RWPE2 (cell line): ENCODE results near the gene TNIP1.

Source experiments
- ATAC-seq: fragments of 200-7000 bp; cut with Tn5 transposase; 3 replicates; pipeline ENCODE4 v1.9.1; 2021; ENCODE audit warnings: low read depth
- DNase-seq: peaks from one replicate; pipeline ENCODE4 v3.0.0-alpha.2; 2020; ENCODE audit warnings: low spot score
- H3K27ac ChIP-seq: fragments of 450-650 bp; 2 replicates; pipeline ENCODE4 v1.5.1; 2017; ENCODE audit warnings: mild to moderate bottlenecking; ENCODE audit not compliant: poor library complexity, severe bottlenecking
- H3K27me3 ChIP-seq: fragments of 250-450 bp; sonication (Bioruptor Pico); 2 replicates; pipeline ENCODE4 v1.5.1; 2021; ENCODE audit warnings: mild to moderate bottlenecking, moderate library complexity; ENCODE audit not compliant: insufficient read depth, poor library complexity, severe bottlenecking
- H3K36me3 ChIP-seq: fragments of 250-450 bp; sonication (Bioruptor Pico); 2 replicates; pipeline ENCODE4 v1.5.1; 2020; ENCODE audit warnings: low read depth, mild to moderate bottlenecking, moderate library complexity
- H3K4me1 ChIP-seq: fragments of 250-450 bp; sonication (Bioruptor Pico); 2 replicates; pipeline ENCODE4 v1.5.1; 2021; ENCODE audit warnings: mild to moderate bottlenecking, moderate library complexity; ENCODE audit not compliant: insufficient read depth, poor library complexity, severe bottlenecking
- H3K4me3 ChIP-seq: fragments of 250-450 bp; sonication (Bioruptor Pico); 2 replicates; pipeline ENCODE4 v1.5.1; 2021; ENCODE audit warnings: mild to moderate bottlenecking, moderate library complexity; ENCODE audit not compliant: severe bottlenecking
- H3K9me3 ChIP-seq: fragments of 250-450 bp; sonication (Bioruptor Pico); 2 replicates; pipeline ENCODE4 v1.5.1; 2021; ENCODE audit warnings: mild to moderate bottlenecking, moderate library complexity; ENCODE audit not compliant: severe bottlenecking
- TF ChIP-seq, protein P1 (sequence below): fragments of 450-650 bp; IDR thresholded peaks from one replicate; pipeline ENCODE4 v1.5.1; 2017; ENCODE audit warnings: mild to moderate bottlenecking, moderate library complexity; ENCODE audit not compliant: poor library complexity, severe bottlenecking

The TNIP1 gene

DNA sequence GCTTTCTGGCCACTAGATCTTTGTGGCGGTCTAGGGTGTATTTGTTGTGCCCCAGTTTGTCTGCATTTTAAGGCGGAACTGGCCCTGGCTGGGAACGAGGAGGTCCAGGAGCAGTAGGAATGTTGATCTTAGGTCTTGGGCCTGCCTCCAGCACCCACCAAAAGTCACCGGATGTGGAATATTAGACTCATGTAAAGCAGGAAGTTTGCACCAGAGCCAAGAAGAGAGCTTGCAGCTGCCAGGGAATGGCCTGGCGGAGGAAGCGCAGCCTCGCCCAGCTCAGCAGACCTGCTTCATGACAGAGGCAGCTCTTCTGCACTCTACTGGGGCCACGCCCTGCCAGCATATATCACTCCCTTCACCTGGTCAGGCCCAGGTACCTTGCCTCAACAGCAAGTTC is 57.2 kb downstream of the TNIP1 start:
- H3K27me3 ChIP-seq = no peaks in the 10 kb centered on the region
- peak overlapping the region; percentile 66 for H3K27ac ChIP-seq
- no peaks in the 10 kb centered on the region for H3K9me3 ChIP-seq
- ATAC-seq (peak; percentile 53), DNase-seq (no peak)
- TF ChIP-seq, protein P1, sequence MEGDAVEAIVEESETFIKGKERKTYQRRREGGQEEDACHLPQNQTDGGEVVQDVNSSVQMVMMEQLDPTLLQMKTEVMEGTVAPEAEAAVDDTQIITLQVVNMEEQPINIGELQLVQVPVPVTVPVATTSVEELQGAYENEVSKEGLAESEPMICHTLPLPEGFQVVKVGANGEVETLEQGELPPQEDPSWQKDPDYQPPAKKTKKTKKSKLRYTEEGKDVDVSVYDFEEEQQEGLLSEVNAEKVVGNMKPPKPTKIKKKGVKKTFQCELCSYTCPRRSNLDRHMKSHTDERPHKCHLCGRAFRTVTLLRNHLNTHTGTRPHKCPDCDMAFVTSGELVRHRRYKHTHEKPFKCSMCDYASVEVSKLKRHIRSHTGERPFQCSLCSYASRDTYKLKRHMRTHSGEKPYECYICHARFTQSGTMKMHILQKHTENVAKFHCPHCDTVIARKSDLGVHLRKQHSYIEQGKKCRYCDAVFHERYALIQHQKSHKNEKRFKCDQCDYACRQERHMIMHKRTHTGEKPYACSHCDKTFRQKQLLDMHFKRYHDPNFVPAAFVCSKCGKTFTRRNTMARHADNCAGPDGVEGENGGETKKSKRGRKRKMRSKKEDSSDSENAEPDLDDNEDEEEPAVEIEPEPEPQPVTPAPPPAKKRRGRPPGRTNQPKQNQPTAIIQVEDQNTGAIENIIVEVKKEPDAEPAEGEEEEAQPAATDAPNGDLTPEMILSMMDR = no peak
- H3K4me1 ChIP-seq = peaks cover 33% of the 10 kb centered on the region
- H3K4me3 ChIP-seq = no peak overlapping the region
- H3K36me3 ChIP-seq = peaks cover 8% of the 10 kb centered on the region

DNA sequence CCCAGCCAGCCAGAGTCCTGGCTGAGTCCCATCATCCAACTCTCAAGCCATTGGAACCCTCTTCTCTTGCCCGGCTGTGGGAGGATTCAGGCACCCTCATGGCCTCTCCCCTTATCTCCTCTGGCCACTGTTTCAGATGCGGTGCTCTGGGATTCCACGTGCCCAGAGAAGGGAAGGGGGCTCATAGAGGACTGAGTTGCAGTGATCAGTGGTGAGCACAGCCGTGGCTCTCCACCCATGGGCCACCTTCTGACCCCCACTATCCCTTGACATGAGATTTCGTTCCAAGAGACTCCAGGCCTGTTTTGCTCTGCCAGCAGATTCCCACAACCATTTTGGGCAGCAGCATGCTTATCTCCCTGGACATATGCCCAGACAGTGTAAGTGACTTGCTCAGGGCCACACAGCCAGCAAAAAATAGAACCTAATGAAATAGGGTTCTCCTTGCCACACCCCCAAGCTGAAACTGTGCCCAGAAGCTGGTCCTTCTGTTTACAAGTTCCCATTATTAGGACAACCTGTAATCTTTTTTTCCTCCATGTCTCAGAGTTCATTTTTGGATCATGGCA is 57.7 kb downstream of the TNIP1 start:
- H3K36me3 ChIP-seq = peaks cover 3% of the 10 kb centered on the region
- no peak overlapping the region for H3K4me3 ChIP-seq
- ATAC-seq = no peak
- TF ChIP-seq, protein P1 = no peak
- peaks cover 33% of the 10 kb centered on the region for H3K4me1 ChIP-seq
- no peaks in the 10 kb centered on the region for H3K9me3 ChIP-seq
- peak overlapping the region; percentile 66 for H3K27ac ChIP-seq
- H3K27me3 ChIP-seq = no peaks in the 10 kb centered on the region
- DNase-seq = no peak

- peak; percentile 49 for ATAC-seq
- DNase-seq = no peak
Measured at GRCh38 chr5:151022511-151023018, 58.3 kb downstream of the TNIP1 start.

DNA sequence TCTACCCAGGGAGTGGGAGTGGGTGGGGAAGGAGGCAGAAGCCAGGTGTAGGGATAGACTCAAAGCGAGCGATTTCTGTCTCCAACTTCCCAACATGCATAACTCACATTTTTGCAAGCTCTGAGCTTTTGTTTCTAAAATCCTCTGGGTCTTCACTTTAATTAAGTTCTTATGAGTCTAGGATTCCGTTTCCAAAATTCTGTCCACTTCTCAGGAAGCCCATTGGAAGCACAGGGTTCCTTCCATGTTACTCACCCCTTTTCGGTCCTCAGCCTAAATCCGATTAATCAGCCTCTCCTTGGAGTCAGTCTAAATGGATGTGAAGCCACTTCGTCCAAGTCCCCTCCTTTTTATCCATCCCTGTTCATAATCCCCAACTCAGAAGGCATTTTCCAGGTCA is 59.1 kb downstream of the TNIP1 start:
- Histone ChIP-seq H3K27ac (peak overlapping the region; percentile 66), H3K4me3 (no peak overlapping the region), H3K4me1 (peaks cover 33% of the 10 kb centered on the region), H3K9me3 (no peaks in the 10 kb centered on the region), H3K36me3 (no peaks in the 10 kb centered on the region; the same call in 1 of the 2 replicates), H3K27me3 (no peaks in the 10 kb centered on the region)
- DNase-seq (no peak), ATAC-seq (no peak)
- TF ChIP-seq, protein P1 = no peak

More at GRCh38 chr5:151022511-151023018, 58.3 kb downstream of the TNIP1 start:
- Histone ChIP-seq H3K36me3 (no peaks in the 10 kb centered on the region; the same call in 1 of the 2 replicates), H3K4me1 (peaks cover 33% of the 10 kb centered on the region), H3K27ac (peak overlapping the region; percentile 66), H3K27me3 (no peaks in the 10 kb centered on the region), H3K4me3 (no peak overlapping the region), H3K9me3 (no peaks in the 10 kb centered on the region)
- TF ChIP-seq, protein P1 = no peak
